GM06990 (cell line): Measurements from ENCODE around the gene PRM3.
"Not testable (repeated sequence)": the region's sequence is repeated elsewhere in the genome, so short reads cannot be mapped to it uniquely, and the experiment has no call there.

Source experiments
- DNase-seq: peaks from one replicate; pipeline ENCODE4 v3.0.0-alpha.2; 2011; ENCODE audit not compliant: insufficient read length; ENCODE audit errors: extremely low read depth
- H3K27me3 ChIP-seq: replicated peaks from 2 replicates; pipeline ENCODE4 v1.6.0; 2011; ENCODE audit warnings: low read length; ENCODE audit not compliant: control insufficient read depth, insufficient read depth
- H3K36me3 ChIP-seq: 2 replicates; pipeline ENCODE4 v1.5.1; 2011; ENCODE audit warnings: low read length; ENCODE audit not compliant: control insufficient read depth, insufficient read depth
- H3K4me3 ChIP-seq: replicated peaks from 2 replicates; pipeline ENCODE4 v1.5.1; 2011; ENCODE audit warnings: low read depth, mild to moderate bottlenecking, control low read depth, low read length
- TF ChIP-seq, protein P1 (sequence below): IDR thresholded peaks from 2 replicates; pipeline ENCODE4 v1.5.1; 2011; ENCODE audit warnings: low read length, control low read depth, mild to moderate bottlenecking, inconsistent platforms; ENCODE audit not compliant: insufficient read depth, poor library complexity, severe bottlenecking

PRM3 gene

DNA sequence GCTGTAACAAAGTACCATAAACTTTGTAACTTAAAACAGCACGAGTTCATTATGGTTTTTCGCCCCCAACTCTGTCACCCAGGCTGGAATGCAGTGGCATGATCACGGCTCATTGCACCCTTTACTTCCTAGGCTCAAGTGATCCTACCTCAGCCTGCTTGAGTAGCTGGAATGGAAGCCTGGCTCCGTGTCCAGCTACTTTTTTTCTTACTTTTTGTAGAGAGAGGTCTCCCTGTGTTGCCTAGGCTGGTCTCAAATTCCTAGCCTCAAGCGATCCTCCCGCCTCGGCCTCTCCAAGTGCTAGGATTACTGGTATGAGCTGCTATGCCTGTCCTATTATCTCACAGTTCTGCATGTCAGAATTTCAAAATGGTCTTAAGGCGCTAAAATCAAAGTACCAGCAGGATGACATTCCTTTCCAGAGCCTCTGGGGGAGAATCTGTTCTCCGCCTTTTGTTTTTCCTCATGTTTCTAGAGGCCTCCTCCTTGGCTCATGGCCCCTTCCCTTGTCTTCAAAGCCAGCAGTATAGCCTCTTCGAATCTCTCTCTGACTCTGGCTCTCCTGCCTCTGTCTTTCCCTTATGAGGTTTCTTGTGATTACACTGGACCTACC lies 17.8 kb upstream of the PRM3 start:
- DNase-seq, result no peak
- H3K4me3 ChIP-seq, result no peak overlapping the region
- TF ChIP-seq, protein P1, sequence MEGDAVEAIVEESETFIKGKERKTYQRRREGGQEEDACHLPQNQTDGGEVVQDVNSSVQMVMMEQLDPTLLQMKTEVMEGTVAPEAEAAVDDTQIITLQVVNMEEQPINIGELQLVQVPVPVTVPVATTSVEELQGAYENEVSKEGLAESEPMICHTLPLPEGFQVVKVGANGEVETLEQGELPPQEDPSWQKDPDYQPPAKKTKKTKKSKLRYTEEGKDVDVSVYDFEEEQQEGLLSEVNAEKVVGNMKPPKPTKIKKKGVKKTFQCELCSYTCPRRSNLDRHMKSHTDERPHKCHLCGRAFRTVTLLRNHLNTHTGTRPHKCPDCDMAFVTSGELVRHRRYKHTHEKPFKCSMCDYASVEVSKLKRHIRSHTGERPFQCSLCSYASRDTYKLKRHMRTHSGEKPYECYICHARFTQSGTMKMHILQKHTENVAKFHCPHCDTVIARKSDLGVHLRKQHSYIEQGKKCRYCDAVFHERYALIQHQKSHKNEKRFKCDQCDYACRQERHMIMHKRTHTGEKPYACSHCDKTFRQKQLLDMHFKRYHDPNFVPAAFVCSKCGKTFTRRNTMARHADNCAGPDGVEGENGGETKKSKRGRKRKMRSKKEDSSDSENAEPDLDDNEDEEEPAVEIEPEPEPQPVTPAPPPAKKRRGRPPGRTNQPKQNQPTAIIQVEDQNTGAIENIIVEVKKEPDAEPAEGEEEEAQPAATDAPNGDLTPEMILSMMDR, result no peak
- H3K36me3 ChIP-seq, result no peaks in the 10 kb centered on the region
- H3K27me3 ChIP-seq, result no peaks in the 10 kb centered on the region

DNA sequence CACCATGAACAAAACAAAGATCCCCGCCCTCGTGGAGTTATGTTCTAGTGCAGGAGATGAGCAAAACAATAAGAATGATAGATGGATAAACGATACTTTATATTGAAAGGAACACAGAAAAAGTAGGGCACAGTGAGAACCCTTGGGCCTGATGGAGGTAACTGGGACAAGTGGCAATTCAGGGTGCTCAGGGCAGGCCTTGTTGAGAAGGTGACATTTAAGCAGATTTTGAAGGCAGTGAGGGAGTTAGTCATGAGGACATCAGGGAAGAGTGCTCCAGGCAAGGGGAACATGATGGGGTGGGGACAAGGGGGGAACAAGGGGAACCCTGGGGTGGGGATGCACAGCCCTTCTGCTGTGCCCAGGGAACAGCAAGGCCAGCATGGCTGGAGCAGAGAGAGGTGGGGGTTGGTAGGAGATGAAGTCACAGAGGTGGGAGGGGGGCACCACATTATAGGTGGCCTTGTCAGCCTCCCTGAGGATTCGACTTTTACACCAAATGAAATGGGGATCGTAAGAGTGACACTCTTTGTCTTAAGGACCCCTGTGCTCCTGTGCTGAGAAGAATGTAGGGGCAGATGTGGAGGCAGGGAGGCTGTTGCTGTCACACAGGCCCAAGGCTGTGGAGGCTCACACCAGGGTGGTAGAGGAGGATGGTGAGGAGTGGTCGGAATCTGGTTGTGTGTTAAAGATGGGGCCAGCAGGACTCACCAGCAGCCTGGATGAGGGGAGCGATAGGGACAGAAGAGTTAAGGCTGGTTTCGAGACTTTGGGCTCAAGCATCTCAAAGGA lies 16.9 kb upstream of the PRM3 start:
- TF ChIP-seq, protein P1, result no peak
- Histone ChIP-seq H3K36me3 (no peaks in the 10 kb centered on the region), H3K4me3 (no peak overlapping the region), H3K27me3 (no peaks in the 10 kb centered on the region)
- no peak for DNase-seq

DNA sequence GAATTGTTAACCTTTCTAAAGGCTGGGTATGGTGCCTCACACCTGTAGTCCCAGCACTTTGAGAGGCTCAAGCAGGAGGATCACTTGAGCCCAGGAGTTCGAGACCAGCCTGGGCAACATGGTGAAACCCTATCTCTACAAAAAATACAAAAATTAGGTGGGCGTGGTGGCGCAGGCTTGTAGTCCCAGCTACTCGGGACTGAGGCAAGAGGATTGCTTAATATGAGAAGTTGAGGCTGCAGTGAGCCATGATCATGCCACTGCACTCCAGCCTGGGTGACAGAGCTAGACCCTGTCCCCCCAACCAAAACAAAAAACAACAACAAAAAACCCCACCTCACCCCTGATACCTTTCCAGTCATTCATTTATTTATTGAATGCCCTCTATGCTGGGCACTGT lies 16.3 kb upstream of the PRM3 start:
- not testable (repeated sequence) for H3K27me3 ChIP-seq, DNase-seq

GRCh38 chr16:11289202-11289601 lies 15.8 kb upstream of the PRM3 start:
- no peaks in the 10 kb centered on the region for H3K36me3 ChIP-seq
- TF ChIP-seq, protein P1, result no peak
- no peaks in the 10 kb centered on the region for H3K27me3 ChIP-seq
- no peak for DNase-seq
- no peak overlapping the region for H3K4me3 ChIP-seq

More for the DNA sequence above, 16.3 kb upstream of the PRM3 start:
- not testable (repeated sequence) for H3K36me3 ChIP-seq, H3K4me3 ChIP-seq

GRCh38 chr16:11285842-11286241 lies 12.4 kb upstream of the PRM3 start:
- H3K27me3 ChIP-seq, result no peaks in the 10 kb centered on the region
- H3K36me3 ChIP-seq, result no peaks in the 10 kb centered on the region
- no peak for DNase-seq
- no peak overlapping the region for H3K4me3 ChIP-seq
- TF ChIP-seq, protein P1, result no peak

DNA sequence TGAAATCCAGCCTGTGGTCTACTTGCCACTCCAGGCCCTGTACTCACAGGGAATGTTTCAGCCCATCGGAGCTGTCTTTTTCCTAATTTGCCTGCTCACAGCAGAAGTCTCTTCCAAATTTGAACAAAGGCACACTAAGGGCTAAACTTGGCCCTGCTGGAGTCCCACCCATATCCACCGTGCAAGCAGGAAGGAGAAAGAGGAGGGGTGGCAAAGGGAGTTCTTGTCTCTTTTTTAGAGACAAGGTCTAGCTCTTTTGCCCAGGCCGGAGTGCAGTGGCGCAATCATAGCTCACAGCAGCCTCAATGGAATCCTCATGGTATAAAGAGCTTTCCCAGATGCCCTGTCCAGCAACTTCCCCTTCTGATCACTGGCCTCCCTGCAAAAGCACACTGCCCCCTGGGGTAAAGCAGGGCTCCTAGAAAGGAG lies 10.4 kb upstream of the PRM3 start:
- TF ChIP-seq, protein P1, result no peak
- H3K27me3 ChIP-seq, result no peaks in the 10 kb centered on the region
- no peaks in the 10 kb centered on the region for H3K36me3 ChIP-seq
- no peak overlapping the region for H3K4me3 ChIP-seq
- DNase-seq, result no peak
